HG02852 (cell line): ENCODE data around the gene UBL4B.

Source experiments
- ATAC-seq: cut with Tn5 transposase; IDR thresholded peaks from one replicate; pipeline ENCODE4 v1.9.1; 2021; ENCODE audit warnings: mild to moderate bottlenecking, moderate library complexity; ENCODE audit not compliant: unreplicated experiment

Gene UBL4B

DNA sequence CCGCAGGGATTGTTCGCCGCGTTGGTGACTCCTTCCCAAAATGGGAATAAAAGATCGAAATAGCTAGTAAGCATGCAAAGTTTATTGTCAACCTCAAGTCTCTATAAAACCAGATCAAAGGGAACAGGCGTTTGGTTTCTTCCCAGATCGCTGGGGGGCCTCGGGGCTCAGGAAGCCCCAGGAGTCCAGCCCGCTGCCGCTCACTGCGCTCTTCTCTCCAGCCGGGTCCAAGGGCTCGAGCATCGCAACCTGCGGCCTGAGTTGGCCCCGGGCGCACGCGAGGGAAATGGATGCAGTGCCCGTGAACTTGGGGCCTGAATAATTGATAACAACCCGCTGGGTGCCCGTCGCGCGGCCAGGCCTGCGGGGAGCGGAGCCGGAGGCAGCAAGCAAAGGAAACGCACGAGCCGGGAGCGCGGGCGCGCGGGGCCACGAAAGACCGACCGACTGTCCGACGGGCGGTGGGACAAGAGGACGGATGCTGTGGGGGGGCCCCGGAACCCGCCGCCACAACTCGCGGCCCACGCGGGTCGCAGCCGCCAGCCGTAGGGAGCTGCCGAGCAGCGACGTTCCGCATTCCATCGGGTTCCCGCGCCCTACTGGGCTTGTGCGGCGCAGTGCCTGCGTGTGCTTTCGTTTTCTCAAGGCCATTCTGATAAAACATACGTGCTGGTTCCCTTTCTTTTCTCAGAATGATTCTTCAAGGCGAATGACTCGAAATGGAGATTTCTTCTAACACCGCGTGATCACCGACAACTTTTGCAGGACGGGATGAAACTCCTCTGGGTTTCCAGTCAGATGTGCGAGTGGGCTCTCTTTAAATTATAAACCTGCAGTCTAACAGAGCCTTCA, 27.8 kb upstream of the UBL4B start:
- peak; percentile 41 for ATAC-seq

DNA sequence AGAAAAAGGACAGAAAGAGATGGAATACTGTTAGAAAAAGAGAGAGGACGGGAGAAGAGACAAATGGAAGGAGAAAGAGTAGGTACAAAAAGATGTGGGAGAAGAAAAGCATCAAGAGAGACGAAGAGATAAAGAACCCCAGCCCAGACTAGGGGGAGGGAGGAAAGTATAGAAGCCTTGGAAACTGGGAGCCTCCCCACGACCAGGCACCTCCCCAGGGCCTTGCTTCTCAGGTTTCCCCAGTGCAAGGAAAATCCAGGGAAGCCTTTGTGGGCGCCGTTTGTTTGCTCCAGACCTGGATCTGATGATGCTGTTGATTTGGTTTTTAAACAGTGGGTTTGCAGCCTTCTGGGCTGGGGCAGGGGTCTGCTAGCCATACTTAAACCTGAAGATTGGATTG, 26.6 kb upstream of the UBL4B start:
- no peak for ATAC-seq

DNA sequence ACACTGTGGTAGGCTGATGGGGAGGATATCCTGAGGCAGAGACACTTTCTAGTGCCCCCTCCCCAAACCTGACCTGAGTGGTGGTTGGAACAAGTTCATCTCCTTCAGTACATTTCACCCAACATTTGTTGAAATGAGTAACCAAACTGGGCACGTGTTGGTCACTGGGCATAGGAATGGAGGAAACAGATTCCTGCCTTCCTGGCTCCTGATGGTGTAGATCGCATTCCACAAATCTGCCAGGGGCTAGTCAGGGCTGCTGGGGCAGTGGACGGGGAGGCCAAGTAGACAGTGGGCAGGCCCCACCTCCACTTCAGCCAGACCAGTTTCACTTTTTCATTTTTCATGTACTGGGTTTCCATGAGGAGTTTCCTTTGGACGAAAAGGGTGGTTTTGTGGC, 25.3 kb upstream of the UBL4B start:
- ATAC-seq, result no peak

DNA sequence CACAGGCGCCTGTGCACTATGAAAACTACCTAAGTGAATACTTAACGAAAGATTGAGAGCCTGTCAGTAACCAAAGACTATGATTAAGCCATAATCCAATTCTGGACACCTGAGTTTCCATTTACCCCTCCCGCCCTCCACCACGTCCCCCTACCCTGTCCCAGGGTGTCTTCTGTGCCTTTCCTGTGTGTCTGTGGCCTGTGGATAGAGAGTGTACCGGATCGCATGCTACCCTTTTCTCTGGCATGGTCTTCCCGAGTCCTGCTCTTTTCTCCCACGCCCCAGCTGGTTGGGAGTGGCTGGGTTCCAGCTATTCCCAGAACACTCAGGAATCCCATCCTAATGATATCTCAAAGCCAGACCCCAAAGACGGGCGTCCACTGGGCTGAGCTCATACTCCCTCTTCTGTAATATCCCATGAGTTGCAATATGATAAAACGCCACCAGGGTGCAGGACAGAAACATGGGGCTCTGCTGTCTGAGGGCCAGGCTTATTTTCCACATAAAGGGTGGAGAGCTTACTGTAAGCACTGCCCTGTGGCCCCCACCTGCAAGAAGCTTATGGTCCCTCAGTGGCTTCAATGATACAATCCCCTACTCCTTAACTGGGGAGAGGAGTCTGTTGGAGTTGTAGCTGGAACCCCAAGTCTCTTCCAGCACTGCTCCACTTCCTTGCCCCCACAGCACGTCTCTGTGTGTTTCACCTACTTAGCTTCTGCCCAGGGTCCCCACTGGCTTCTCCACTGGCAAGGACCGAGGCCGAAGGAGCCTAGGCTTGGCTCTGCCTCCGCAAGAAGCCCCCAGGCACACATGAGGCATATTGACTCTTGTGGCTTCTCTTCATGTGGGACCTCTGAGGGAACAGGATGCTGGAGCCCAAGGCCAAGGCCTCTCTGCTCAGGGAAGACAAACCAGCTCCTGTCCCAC, 24.2 kb upstream of the UBL4B start:
- ATAC-seq, result peak; percentile 54

DNA sequence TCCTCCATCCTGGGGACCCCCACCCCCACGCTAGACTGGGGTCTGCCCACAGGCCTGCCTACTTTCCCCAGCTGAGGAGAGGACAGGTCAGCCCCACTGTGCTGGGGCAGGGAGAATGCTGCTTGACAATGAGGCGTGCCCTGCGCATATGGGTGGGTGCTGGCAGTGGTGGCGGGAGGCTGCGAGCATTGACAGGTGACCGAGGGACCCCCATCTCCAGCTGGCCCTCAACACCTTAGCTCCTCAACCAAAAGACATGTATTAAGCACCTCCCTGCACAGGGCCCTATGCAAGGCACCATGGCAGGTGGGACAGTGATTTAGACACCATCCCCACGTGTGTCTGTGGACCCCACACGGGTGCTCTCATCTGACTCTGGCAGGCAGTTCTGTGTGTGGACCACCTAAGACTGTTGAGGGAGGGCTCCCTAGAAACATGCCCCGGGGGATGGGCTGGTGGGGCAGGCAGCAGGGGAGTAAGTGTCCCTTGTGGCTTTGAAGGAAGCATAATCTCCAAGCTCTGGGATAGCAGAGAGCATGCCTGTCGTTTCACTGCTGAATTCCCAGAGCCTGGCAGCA, 23.4 kb upstream of the UBL4B start:
- ATAC-seq, result no peak

DNA sequence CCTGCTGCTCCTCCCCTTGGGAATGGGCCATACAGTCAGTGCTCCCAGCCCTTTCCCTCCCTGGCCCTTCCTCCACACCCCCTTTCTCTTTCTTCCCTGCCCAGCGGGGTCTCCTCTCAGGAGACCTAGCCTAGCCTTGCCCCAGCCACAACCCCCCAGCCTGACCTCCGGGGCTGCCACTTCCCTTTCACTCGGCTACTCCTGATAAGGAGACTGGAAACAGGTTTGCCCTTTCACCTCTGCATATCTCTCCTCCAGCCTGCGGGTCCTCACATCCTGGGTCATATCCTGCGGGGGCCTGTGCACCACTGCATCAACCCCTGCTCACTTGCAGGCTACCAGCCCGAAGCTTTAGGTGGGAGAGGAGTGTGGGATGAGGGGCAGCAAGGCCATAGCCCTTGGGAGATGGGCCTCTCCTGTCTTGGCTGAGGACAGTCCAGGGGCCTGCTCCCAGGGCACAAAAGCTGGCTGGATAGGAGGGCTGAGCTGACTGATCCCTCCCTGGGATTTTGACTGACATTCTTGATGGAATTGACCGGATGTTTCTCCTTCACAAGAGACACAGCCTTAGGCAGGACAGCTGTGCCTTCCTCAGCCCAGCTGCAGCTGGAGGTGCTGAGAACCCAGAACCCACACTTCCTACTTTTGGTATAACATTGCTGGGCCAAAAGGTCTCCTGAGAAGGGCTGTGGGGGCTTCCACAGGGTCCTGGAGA, 22.5 kb upstream of the UBL4B start:
- ATAC-seq, result no peak

DNA sequence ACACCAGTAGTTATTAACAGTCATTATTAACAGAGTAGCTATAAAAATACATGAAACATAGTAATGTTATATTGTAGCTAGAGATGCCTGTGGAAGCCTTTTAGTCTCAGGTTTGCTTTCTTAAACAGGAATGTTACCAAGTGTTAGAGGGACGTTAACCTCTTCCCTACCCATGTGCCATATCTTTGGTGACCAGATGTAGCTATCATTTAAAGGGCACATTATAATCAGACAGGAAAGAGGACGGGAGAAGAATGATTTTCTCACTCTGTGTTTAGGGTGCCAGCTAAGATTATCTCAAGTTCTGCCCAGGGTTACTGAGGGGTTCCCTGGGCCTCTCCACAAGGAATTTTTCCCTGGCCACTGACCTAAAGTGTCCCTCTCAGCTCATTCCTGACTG, 20.9 kb upstream of the UBL4B start:
- ATAC-seq, result no peak

DNA sequence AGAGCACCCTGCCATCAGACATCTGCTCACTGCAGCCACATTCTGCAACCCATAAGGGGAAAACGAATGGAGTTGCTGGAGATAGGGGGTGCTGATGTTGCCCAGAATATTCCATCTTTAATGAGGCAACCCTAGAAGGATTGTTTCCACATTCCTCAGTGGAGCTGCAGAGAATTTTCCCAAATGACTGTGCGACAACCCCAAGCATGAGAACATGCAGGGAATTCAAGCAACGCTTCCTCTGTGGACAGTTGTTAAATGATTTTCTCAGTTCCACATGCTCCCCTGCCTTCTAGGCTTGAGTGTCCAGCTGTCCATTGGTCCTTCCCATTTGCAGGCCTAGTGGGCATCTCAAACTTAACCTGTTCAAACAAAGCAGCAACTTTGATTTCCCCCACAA, 20.5 kb upstream of the UBL4B start:
- ATAC-seq, result no peak

DNA sequence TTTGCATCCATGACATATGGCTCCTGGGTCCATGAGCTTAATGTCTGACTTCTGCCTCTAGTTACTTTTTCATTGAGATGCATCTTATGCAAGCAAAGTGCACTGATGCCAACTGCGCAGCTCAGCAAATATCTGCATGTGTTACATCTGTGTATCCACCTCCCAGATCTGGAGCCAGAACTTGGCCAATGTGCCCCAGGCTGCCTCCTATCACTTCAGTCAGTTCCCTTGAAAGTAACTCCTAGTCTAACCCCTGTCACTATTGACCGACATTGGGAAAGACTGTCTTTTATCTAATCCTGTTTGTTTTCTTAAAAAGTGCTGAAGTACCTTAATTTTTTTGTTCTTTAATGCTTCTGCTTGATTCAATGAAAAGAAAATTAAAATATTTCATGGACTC, 19.3 kb upstream of the UBL4B start:
- ATAC-seq, result no peak

DNA sequence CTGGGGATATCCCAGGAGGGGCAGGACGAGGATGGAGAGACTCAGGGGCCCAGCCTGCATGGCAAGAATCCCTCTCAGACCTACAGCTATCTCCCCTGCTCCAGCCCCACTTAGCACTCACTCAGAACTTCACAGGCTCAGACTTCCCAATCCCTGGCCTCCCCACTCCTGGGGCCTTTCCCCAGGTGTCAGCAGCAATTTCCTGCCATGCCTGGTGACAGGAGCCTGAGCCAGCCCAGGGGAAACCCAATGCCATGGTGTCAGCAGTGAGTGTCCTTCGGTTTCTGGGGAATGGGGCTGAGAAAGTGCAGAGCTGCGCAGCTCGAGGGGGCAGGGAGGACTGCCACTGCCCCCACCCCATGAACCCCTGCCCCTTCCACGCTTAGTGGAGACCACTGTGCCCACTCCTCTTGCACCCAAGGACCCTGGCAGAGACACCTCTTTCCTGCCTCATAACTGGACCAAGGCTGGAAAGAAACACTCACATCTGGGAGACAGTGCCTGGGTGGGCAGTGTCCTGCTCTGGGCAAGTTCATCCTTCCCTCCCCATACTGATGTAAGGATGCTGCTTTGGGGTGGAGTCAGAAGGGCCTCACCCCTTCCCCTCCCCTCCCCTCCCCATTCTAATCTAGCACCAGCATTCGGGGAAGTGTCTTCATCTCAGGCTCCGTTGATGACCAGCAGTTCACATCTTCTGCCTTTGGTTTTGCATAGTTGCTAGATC, 17.1 kb upstream of the UBL4B start:
- ATAC-seq, result no peak

DNA sequence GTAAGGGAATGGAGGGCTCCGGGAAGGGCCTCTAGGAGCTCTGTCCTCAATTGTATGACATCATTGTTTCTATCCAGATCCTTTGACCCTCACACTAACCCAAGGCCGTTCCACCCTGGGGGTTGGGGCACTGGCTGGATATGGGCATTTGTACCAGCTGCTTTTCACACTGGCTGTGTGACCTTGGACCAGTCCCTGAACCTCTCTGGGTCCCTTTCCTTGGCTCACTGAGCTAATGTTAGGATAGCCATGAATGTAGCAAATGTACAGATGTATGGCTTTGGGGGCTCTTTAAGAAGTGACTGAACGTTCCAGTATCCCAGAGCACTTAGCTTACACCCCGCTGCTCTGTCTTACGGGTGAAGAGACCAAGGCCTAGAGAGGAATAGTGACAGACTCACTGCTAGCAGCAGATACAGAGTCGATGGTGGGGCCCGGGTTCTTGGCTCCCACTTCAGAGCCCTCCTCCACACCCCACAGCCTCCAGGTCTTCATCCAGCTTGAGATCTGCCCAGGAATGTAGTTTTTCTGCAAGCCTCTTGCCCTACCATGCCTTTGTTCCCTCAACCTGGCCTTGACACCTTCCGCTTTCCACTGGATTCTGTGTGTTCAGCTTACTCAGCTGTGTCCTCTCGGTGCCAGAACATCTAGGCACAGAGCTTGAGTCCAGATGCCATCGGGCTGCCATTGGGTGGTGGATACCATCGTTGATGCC, 14.6 kb upstream of the UBL4B start:
- no peak for ATAC-seq

DNA sequence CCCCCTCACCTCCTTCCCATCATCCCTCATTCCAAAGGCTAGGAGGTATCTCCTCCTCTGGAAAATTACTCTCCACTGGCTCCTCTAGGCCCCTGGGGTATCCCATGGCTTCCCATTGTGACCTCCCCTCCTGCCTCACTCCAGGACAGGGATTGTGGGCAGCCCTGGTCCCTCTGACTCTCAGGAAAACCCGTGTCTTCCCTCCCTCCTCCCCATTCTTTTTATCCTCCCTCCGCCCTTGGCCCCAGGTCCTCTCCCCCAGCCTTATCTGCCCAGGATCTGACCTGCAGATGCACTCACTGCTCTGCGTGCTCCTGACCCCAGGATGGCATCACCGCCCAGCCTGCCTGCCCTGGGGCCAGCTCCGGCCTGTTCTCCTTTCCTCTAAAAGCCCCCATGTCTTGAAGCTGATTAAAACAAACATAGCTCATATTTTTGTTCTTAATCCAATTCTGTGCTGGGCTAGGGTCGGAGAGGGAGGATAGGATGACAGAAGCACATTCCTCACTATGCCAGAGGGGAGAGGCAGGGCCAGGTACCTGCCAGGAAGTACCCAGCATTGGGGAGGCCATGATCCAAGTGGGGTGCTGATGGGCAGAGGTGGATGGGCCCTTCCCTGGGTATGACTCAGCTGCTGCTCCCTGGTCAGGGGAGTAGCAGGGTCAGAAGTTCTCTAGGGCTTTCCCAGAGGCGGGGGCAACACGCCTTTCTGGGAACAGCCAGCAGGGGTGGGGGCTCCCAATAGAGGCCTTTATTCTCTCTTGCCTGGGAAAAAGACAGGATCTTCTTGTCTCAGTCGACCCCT, 13.8 kb upstream of the UBL4B start:
- no peak for ATAC-seq

DNA sequence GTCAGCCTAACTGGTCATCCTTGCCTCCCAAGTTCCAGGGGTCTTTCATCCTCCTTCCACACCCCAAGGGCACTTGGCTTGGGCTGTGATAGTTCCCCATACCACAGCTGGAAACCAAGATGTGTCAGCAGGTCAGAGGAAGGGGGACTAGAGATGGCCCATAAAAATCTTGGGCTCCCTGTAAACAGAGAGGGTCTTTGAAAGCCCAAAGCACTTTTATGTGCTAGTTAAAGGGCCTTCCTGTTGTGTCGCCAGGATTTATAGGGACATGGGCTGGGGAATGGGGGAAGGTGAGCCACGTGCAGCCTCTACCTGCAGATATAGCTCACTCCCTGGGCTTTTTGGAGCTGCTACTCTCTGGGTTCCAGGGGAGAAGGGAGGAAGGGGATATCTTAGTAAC, 11.9 kb upstream of the UBL4B start:
- no peak for ATAC-seq

DNA sequence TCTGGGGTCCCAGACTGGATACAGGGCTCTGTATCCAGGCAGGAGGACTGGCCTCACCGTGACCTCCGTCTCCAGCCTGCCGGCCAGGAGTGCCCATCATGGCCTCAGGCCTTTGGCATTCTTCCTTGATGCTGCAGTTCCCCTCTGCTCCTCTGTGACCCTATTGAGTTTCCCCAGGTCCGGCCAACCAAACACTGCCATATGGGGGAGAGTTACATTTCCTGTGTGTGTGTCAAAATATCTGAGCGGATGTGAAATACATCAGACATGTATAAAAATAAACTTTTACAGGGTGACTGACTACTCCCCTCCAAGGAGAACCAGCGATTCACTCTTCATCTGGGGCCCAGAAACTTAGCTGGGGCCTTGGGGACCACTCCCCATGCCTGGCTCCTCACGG, 10.2 kb upstream of the UBL4B start:
- no peak for ATAC-seq

DNA sequence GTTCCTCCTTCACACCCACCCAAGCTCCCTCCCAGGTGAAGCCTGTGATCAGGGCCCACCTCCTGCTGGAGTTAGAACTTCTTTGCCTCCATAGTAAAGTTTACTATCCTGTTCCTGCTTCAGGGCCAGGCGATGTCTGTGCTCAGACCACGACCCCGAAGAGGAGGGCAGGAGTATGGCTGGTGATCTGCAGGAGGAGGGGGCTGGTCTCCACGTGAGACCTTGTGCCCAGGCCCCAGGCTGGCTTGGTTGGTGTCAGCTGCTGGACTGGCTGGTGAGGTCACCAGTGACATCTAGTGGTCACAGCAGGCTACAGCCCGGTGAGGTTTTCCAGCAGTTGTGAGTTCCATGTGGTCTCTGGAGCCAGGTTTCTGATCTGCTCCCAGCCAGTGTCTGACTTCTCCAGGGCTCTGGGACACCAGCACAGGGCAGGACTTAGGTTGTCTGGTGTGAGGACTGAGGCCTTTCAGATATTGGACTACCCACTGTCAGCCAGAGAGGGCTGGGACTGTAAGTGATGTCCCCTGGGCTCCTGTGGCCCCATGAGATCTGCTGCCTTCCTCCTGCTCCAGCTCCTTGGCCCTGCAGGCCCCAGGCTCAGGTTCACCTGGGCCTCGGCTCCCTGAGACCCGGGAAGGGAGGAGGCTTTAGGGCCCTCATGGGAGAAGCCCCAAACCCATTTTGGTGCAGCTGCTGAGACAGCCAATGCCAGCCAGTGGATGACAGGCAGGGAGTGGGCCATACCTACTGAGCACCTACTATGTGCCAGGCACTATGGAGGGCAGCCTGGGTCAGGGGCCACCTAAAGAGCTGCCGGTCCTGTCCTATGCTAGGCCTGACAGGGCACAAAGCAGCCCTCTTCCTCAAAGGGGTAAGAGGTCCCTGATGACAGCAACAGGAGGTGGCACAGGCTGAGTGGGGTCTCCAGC, 6.0 kb upstream of the UBL4B start:
- peak; percentile 72 for ATAC-seq

DNA sequence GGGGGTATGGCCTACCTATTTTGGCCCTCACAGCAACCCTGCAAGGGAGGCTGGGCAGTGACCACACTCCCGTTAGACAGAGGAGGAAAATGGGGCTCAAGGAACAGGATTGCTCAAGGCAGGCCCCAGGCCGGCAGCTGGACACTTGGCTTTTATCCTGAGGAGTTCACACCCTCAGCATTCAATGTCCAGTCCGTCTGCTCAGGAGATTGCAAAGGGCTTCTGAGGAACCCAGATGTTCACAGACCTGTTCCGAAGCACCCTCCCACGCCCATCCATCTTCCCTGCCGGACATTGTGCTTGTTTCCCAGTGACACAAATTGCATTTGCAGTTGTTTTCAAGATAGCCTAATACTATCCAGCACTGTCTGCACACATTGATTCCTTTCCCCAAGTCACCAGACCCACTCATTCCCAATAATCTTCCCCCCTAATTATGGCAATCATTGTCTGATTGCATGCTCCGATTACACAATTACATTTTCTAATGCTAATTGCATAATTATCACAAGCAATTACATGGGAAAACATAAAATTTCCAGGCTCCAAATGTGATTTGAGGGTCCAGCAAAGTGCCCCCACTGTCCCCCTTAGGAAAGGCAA, 4.3 kb upstream of the UBL4B start:
- no peak for ATAC-seq

DNA sequence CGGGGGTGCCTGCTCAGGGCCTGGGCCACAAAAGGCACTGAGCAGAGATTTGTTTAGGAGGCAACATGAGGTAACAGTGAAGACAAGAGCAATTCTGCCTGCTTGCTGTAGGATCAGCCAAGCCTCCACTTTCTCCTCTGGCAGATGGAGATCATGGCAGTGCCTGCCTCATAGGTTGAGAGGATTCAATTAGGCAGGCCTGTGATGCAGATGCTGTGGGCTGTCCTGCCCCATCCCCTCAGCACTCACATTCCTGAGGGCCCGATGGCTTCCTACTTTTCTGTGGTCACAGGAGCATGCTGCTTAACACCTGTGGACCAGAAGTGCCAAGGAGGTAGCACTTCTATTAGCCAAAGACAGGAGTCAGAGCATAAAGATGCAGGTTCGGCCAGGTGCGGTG, 1.2 kb upstream of the UBL4B start:
- ATAC-seq, result no peak
